Dedifferentiated amniotic fluid mesenchymal stem cell (primary cell): Measurements from ENCODE around the gene LRCH4.

ENCODE experiments used
- DNase-seq: peaks from one replicate; pipeline ENCODE4 v3.0.0-alpha.2; 2016; ENCODE audit errors: extremely low spot score

The LRCH4 gene, protein sequence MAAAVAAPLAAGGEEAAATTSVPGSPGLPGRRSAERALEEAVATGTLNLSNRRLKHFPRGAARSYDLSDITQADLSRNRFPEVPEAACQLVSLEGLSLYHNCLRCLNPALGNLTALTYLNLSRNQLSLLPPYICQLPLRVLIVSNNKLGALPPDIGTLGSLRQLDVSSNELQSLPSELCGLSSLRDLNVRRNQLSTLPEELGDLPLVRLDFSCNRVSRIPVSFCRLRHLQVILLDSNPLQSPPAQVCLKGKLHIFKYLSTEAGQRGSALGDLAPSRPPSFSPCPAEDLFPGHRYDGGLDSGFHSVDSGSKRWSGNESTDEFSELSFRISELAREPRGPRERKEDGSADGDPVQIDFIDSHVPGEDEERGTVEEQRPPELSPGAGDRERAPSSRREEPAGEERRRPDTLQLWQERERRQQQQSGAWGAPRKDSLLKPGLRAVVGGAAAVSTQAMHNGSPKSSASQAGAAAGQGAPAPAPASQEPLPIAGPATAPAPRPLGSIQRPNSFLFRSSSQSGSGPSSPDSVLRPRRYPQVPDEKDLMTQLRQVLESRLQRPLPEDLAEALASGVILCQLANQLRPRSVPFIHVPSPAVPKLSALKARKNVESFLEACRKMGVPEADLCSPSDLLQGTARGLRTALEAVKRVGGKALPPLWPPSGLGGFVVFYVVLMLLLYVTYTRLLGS

DNA sequence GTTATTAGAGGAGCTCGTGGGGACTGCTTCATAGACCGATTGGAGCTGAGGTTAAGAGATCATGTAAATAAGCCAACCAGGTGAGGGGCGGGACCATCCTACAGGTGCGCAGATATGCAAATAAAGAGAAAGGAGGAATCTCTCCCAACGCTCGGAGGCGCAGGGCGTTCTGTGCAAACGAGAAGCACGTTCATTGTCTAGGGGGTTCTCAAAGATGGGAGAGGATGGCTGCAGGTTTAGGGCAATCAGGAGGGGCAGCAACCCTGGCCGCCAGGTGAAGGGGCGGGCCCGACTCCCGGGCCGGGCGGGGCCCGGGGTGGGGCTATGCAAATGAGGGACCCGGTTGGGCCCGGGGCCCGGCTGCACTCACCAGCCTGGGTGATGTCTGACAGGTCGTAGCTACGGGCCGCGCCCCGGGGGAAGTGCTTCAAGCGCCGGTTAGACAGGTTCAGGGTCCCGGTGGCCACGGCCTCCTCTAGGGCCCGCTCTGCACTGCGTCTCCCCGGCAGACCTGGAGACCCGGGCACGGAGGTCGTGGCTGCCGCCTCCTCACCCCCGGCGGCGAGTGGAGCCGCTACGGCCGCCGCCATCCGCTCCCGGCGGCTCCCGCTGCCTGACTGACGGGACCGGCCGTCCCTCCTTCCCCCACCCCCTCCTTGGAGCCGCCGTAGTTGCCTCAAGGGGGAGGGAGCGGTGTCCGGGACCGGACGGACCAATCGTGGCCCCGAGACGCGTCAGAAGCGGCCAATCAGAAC lies at the start of gene LRCH4:
Gene LRCH4, minus strand, starts transcription at position 619 of the 755 bp plus-strand sequence. Its CDS starts 29 bp downstream, at position 590.
- DNase-seq: no peak

DNA sequence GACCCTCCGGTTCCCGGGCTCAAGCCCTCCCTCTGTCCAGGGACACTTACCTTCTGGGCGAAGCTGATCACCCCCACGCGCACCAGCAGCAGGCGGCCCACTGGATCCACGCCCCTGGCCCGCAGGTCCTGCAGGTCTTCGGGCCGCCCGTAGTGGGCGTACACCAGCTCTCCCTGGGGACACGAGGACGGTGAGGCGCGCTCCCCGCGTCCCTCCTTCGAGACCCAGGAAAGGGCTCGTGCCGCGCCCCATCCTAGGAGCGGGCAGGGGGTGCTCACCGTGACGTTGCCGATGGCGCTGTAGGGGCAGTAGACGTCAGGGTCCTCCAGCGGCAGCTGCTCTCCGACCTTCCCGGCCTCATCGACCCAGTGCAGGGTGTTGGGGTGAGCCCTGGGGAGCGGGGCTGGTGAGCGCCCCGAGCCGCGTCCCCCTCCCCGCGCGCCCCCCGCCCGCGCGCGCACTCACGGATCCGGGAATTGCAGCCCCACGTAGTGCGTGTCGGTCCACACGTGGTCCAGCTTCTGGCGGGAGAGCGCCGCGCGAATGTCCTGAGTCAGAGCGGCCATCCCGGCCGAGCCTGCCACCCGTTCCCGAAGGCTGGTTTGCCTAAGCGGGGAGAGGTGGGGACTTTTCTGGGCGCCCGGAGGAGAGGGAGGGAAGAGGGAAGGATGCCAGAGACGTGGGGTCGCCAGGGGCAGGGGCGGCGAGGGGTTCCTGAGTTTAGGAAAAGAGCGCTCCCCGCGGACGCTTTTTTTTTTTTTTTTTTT lies 47.2 kb upstream of the LRCH4 start:
- no peak for DNase-seq

DNA sequence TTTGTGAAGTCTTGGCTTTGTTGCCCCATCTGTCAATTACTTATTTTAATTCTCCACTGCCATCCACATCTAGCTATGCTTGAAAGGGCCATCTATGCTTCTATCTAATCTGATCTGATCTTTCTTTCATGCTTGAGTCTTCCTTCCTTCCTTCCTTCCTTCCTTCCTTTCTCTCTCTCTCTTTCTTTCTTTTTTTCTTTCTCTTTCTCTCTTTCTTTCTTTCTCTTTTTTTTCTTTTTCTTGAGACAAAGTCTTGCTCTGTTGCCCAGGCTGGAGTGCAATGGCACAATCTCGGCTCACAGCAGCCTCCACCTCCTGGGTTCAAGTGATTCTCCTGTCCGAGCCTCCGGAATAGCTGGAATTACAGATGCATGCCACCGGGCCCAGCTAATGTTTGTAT lies 44.1 kb upstream of the LRCH4 start:
- no peak for DNase-seq

DNA sequence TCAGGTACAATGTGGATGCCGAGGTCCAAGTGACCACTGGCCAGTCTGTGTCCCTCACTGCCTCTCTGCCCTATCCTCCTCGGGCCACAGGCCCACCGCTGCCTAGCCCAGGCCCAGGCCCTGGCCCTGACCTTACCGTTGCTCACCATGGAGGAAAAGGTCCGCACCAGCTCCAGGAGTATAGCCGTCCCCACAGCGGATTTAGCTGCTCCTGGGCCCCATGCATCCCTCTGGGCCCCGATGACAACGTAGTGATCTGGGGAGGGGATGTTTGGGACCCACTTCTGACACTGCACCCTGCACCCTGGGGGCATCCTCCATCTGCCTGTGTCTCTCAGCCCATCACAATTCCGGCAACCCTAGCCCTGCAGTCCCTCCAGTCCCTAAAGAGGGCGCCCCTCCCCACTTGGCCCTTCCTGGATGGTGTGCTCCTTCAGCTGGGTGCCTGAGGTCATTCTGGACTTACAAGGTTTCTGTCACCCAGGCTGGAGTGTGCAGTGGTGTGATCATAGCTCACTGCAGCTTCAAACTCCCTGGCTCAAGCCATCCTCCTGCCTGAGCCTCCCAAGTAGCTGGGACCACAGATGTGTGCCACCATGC lies 43.3 kb upstream of the LRCH4 start:
- no peak for DNase-seq

DNA sequence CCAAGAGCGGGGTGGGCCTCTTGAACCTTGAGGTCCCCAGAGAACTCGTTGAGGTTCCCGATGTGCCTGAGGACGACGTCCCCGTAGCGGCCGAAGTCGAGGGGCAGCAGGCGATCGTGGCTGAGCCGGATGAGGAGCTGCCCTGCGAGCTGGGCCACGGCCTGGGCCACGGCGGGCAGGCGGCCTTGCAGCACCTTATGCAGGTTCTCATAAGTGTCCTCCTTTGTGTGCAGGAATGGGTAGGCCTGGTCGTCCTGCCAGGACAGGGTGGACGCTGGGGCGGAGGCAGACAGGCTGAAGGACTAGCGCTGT lies 41.3 kb upstream of the LRCH4 start:
- DNase-seq: no peak

DNA sequence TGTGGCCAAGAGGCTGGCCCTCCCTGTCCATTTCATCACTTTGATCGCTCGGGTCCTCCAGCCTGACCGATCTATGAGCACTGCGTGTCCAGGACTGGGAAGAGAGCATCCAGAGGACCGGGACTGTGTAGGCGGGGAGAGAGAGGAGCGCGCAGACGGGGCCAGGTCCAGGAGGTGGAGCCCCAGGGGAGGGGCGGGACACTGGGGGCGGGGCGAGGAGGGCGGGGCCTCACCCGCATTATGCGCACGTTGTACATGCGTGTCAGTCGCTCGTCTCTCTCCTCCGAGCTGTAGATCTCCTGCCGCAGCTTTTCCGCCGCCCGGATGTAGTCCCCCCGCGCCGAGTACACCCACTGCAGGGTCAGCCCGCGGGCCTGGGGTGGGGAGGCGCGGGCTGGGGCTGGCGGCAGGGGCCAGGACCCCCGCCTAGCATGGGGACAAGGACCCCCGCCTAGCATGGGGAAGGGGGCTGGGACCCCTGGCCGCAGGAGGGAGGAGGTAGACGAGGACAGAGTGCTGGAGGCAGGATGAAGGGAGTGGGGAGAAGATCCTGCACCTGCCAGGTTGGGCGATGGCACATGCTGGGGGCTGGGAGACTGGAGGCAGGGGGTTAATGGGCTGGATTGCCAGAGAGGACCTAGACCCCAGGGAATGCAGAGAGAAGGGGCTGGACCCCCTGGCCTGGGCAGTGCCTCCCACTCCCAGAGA lies 40.8 kb upstream of the LRCH4 start:
- peak; percentile 61 for DNase-seq

DNA sequence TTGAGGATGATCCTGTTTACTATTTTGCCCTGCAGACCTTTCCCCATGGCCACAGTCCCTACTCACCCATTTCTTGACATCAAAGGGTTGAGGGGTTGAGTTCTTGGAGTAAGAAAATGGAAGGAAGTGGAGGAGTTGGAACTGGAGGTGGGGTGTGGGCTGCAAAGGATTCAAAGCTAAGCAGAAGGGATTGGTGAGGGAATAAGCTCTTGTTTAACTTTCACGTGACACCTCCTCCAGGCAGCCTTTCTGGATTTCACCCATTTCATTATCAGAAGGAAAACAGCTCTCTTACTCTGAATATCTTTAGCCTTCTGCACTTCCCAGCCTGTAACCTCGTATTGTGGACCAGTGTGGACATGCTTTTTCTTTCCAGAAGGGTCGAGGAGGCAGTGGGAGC lies 40.1 kb upstream of the LRCH4 start:
- no peak for DNase-seq

DNA sequence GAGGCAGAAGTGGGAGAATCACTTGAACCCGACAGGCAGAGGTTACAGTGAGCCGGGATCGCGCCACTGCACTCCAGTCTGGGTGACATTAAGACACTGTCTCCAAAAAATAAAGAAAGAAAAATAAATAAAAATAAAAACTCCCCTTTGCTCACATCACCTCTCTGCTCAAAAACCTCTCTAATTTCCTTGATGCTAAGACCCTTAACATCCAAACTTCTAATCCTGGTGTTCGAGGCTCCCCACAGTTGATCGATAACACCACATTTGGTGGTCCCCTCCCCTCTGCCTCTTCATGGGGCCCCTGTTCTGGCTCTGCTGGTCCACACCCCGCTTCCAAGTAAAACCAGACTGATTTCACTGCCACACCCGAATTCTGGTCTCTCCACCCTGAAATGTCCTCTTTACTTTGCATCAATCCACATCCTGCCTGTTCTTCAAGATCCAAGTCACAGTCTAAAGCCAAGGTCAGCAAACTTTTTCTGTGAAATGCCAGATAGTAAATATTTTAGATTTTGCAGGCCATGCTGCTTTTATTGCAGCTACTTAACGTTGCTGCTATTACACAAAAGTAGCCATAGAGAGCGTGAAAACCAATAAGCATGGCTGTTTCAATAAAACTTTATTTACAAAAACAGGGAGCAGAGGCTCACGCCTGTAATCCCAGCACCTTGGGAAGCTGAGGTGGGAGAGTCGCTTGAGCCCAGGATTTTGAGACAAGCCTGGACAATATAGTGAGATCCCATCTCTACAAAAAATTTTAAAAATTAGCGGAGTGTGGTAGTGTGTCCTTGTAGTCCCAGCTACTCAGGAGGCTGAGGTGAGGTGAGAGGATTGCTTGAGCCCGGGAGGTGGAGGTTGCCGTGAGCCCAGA lies 38.3 kb upstream of the LRCH4 start:
- DNase-seq: no peak

DNA sequence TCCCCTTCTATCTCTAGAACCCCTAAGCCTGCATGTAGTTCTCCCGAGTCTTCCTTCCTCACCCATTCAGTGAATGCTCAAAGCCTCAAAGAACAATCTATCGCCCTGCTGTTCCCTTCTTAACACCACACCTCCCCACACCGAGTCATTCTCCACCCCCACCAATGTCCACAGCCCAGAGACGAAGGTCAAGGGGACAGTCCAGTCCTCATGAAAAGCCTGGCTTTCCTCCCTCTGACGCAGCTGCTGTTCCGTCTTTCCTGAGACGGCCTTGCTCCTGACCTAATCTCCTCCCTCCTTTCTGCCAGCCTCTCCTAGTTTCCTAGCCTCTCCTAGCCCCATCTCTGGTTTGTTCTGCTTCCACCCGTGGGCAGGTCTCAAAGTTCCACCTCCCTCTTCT lies 35.6 kb upstream of the LRCH4 start:
- DNase-seq: no peak

DNA sequence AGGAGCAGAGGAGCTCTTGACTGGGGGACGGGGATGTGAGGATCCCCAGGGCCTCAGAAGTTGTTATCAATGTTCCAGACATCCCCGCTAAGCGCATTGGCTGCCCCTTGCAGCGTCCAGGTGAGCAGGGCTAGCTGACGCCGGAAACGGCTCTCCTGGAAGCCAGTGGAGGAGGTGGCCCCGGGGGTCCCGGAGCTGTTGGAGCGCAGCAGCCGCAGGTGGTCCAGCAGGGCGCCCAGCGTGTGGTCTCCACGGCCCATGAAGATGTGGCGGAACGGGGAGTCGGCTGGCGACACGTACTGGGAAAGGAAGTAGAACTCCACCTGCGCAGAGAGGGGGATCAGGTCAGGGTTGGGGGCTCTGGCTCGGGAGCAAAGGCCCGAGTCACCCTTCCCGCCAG lies 34.9 kb upstream of the LRCH4 start:
- DNase-seq: no peak

DNA sequence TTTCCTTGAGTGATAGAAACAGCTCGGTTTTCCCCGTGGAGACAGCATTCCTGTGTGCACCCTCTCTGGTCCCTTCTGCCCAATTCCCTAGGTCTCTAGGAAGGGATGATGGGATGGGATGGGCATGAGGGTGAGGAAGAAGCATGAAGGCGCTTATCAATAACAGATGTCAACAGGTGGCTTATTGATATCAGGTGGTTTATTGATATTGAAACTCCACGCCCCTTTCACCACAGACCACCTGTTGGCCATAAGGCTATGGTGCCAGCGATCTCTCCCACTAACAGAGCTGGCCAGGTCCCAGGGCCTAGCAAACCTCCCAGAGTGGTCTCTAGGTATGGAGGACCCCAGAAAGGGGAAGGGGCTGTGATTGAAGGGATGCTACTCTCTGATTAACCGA lies 34.3 kb upstream of the LRCH4 start:
- DNase-seq: no peak

DNA sequence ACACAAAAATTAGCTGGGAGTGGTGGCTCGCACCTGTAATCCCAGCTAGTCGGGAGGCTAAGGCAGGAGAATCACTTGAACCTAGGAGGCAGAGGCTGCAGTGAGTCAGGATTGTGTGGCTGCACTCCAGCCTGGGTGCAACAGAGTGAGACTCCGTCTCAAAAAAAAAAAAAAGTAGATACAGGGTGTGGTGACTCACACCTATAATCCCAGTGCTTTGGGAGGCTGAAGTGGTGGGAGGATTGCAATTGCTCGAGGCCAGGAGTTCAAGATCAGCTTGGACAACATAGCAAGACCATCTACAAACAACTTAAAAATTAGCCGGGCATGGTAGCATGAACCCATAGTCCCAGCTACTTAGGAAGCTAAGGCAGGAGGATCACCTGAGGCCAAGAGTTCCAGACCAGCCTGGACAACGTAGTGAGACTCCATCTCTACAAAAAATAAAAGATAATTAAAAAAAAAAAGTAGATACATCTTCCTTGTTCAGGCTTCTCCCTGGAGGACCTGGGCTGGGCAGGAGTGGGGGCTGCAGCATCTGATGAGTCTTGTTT lies 28.5 kb upstream of the LRCH4 start:
- no peak for DNase-seq

DNA sequence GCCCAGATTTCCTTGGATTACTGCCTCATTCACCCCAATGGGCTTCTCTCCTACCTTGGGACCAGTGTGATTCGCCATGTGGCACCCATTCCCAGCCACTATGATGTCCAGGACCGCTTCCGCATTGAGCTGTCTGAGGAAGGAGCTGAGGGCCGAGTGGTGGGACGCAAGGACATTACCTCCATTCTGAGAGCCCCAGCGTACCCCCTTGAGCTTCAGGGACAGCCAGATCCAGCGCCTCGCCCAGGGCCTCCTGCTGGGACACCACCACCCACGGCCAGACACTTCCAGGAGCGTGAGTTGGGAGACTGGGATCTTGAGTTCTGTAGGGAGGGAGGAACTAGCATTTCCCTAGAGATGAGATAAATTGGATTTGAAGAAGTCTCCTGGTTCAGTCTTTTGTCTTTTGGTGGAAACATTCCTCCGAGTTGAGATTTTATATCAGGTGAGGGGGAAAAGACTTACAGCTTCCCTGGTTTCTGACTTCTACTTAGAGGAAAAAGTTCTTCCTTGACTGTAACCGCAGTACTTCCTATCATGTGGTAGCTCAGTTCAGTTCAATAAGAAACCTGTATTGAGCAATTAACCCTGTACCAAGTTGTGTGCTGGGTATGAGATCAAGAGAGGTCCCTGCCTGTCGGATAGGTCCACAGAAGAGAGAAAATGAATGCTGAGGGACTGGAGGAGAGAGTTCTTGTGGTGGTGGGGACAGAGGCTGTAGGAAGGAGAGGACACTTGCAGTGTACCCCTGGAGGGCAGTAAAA lies 27.7 kb upstream of the LRCH4 start:
- DNase-seq: no peak

DNA sequence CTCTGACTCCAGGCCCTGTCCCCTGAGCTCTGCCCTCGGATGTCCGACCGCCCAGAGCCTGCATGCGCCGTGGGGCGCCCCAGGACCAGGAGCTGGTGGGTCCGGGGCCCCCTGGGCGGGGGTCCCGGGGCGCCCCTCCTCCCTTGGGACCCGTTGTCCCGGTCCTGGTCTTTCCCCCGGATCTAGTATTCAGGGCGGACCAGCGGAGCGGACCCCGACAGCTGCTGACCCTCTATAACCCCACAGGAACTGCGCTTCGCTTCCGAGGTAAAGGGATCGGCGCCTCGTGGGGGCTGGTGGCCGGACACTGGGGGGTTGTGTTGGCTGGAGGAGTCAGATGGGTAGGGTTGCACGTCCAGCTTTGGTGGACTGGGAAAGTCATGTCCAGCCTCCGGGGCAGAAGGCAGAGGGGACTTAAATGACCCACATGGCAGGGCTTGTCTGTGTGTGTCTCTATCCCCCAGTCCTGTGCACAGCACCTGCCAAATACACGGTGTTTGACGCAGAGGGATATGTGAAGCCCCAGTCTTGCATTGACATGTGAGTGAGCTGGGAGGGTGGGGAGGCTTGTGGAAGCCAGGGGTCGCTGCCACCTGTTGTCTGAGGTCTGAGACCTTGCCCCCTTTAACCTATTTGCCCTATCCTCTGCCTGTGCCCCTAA lies 26.9 kb upstream of the LRCH4 start:
- DNase-seq: no peak

DNA sequence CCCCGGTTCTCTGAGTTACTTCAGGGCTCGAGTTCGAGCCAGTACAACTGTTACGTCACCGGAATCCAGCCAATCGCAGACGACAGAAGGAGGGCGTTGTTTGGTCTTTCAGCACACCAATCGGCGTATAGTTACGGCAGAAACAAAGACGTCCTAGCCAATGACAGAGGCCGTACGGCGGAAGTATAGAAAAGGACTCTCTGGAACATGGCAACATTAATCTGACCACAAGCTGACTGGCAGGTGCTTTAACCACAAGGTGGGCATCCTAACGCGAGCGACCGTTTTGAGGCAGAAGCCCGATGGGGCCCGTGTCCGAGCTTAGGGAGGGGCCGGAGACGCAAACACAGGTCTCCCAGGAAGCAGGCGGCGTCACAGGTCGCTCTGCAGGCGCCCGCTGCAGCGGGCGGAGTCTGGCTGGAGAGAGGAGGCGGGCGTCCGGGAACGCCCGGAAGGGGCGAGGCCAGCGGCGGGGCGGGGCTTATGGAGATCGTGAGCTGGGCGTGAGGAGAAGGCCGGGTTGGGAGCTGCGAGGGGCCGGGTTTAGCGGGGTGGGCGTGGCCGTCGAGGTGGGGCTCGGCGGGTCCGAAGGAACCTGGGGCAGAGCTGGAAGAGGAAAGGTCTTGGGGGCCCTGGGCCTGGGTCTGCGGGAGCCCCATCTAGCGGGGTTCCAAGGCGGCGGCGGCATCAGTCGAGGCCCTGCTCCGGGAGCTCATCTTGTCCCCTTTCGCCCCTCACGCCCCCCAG lies 26.2 kb upstream of the LRCH4 start, which contains the start of gene MOSPD3:
Gene MOSPD3, plus strand, starts transcription at position 558 of the 747 bp plus-strand sequence. CDS start 252 bp downstream, outside the sequence.
- peak; percentile 100 for DNase-seq

DNA sequence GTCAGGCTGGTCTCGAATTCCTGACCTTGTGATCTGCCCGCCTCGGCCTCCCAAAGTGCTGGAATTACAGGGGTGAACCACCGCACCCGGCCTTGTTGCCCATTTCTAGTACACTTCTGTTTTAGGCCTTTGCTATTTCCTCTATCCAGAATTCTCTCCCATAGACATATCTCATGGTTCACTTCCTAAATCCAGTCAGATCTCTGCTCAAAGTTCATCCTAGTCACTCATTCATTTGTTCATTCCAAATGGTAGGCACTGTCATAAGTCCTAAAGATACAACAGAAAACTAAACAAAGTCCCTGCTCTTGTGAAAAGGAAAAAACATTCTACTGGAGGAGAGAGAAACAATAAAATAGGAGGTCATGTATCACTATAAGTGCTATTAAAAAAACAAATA lies 24.0 kb upstream of the LRCH4 start:
- DNase-seq: no peak

DNA sequence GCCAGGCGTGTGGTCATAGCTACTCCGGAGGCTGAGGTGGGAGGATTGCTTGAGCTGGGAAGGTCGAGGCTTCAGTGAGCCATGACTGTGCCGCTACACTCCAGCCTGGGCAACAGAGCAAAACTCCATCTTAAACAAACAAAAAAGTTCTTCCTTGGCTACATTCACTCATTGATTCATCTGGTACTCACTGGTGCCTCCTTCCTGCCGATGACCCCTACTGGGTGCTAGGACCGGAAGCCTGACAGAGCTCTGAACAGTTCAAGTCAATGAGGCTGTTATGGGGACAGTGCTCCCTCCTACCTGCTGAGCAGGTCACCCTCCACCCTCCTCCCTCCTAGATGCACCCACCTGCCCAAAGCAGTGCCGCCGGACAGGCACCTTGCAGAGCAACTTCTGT lies 21.2 kb upstream of the LRCH4 start:
- no peak for DNase-seq

DNA sequence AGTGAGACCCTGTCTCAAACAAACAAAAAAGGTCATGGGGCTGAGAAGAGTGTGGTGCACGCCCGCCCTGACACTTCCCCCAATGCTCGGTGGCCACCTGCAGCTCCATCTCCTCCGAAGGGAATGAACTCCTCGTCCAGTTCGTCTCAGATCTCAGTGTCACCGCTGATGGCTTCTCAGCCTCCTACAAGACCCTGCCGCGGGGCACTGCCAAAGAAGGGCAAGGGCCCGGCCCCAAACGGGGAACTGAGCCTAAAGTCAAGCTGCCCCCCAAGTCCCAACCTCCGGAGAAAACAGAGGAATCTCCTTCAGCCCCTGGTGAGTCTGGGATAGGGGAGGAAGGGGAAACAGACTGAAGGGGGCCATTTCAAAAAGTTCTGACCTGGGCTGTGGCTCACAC lies 20.4 kb upstream of the LRCH4 start:
- no peak for DNase-seq
